B cell (primary cell): ENCODE measurements around the gene EPHA10.

Experiments
- EZH2 ChIP-seq: IDR thresholded peaks from 2 replicates; pipeline ENCODE4 v1.6.1; 2012; ENCODE audit warnings: borderline replicate concordance, low read depth, mild to moderate bottlenecking, moderate library complexity, low read length; ENCODE audit not compliant: insufficient read depth, poor library complexity, severe bottlenecking
- TF ChIP-seq, protein P1 (sequence below): fragments of 200-600 bp; IDR thresholded peaks from one replicate; pipeline ENCODE4 v1.8.0; 2022; ENCODE audit warnings: antibody characterized with exemption, mild to moderate bottlenecking

DNA sequence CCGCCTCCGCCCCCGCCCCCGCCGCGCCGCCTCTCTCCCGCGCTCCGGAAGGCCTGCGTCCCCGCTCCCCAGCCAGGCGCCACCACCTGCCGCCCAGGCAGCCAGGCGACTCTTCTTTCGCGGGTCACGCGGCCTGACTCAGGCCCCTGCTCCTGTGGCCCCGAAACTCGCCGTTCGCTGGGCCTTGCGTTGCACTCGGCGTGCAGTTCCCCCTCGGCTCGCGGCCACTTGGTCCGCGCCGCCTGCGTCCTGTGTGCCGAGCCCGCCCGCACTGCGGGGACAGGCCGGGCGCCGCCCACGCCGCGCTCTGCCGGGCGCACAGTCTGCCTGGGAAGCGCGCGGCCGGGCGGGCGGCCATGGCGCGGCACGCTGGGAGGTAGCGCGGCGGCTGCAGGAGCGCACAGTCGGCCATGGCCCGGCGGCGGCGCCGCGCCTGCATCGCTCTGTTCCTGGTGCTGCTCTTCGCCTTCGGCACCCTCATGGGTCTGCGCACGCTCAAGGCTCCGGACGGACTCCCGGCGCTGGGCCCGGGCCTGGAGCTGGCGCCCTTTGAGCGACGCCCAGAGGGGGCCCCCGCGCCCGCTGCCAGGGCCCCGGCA is 29.0 kb upstream of the EPHA10 start, which contains the start of gene MANEAL:
- TF ChIP-seq EZH2, result no peak
- TF ChIP-seq, protein P1, sequence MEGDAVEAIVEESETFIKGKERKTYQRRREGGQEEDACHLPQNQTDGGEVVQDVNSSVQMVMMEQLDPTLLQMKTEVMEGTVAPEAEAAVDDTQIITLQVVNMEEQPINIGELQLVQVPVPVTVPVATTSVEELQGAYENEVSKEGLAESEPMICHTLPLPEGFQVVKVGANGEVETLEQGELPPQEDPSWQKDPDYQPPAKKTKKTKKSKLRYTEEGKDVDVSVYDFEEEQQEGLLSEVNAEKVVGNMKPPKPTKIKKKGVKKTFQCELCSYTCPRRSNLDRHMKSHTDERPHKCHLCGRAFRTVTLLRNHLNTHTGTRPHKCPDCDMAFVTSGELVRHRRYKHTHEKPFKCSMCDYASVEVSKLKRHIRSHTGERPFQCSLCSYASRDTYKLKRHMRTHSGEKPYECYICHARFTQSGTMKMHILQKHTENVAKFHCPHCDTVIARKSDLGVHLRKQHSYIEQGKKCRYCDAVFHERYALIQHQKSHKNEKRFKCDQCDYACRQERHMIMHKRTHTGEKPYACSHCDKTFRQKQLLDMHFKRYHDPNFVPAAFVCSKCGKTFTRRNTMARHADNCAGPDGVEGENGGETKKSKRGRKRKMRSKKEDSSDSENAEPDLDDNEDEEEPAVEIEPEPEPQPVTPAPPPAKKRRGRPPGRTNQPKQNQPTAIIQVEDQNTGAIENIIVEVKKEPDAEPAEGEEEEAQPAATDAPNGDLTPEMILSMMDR, result no peak
